K562 (cell line): Measurements from ENCODE around the gene LIG3. TPM values are rescaled to one million over a fixed set of nuclear protein-coding genes. Genes with fewer than 3 reads are reported as not detected.

Experiments used
- CBX5 ChIP-seq: IDR thresholded peaks from 2 replicates; pipeline ENCODE4 v1.6.1; 2014; ENCODE audit warnings: low read depth, borderline replicate concordance
- CC2D1A ChIP-seq: fragments of 450-650 bp; IDR thresholded peaks from 2 replicates; pipeline ENCODE4 v1.6.1; 2017; ENCODE audit warnings: mild to moderate bottlenecking
- ETV1 ChIP-seq: fragments of 450-650 bp; conservative IDR thresholded peaks from 2 replicates; pipeline ENCODE4 v1.6.1; 2016; ENCODE audit warnings: missing genetic modification characterization, control low read depth, low read depth, missing compliant biosample characterization
- GTF2E2 ChIP-seq: fragments of 200-800 bp; sonication (Bioruptor generic); IDR thresholded peaks from 2 replicates; pipeline ENCODE4 v1.6.1; 2016; ENCODE audit warnings: missing genetic modification characterization, missing compliant biosample characterization
- HDAC2 ChIP-seq: fragments of 450-650 bp; IDR thresholded peaks from 2 replicates; pipeline ENCODE4 v1.6.1; 2016; ENCODE audit warnings: mild to moderate bottlenecking
- KHSRP ChIP-seq: fragments of 450-650 bp; IDR thresholded peaks from 2 replicates; pipeline ENCODE4 v1.6.1; 2017
- MNT ChIP-seq, 2 experiments: fragments of 450-650 bp; conservative IDR thresholded peaks; 2 replicates each; pipeline ENCODE4 v1.6.1; 2017; ENCODE audit warnings: mild to moderate bottlenecking in 2 of 2, moderate library complexity in 2 of 2
- SMARCC2 ChIP-seq: fragments of 450-650 bp; IDR thresholded peaks from 2 replicates; pipeline ENCODE4 v1.6.1; 2017; ENCODE audit warnings: antibody characterized with exemption, moderate library complexity, mild to moderate bottlenecking, low read depth
- SMARCE1 ChIP-seq: fragments of 450-650 bp; IDR thresholded peaks from 2 replicates; pipeline ENCODE4 v1.7.1; 2016; ENCODE audit warnings: mild to moderate bottlenecking
- TEAD4 ChIP-seq, 2 experiments: sonication (generic) in 1 of 2; formaldehyde crosslinking in 1 of 2; IDR thresholded peaks; 2 replicates each; pipeline versions ENCODE4 v1.6.1 to v1.8.0; 2012 to 2022; ENCODE audit warnings: borderline replicate concordance in 1 of 2, inconsistent platforms in 1 of 2, low read length in 1 of 2, mild to moderate bottlenecking in 1 of 2, missing genetic modification reagents in 1 of 2
- XRCC3 ChIP-seq: fragments of 450-650 bp; IDR thresholded peaks from 2 replicates; pipeline ENCODE4 v1.6.1; 2017; ENCODE audit warnings: mild to moderate bottlenecking, moderate library complexity
- ZEB2 ChIP-seq: fragments of 450-650 bp; IDR thresholded peaks from 2 replicates; pipeline ENCODE4 v1.6.1; 2016
- ZNF124 ChIP-seq: sonication (generic); formaldehyde crosslinking; IDR thresholded peaks from 2 replicates; pipeline ENCODE4 v1.8.1; 2022; ENCODE audit warnings: missing genetic modification reagents
- ZNF224 ChIP-seq: sonication (generic); formaldehyde crosslinking; IDR thresholded peaks from 2 replicates; pipeline ENCODE4 v1.8.0; 2022; ENCODE audit warnings: mild to moderate bottlenecking, missing genetic modification reagents
- ZNF311 ChIP-seq: fragments of 250-450 bp; sonication (Bioruptor Pico); IDR thresholded peaks from 2 replicates; pipeline ENCODE4 v1.4.0; 2020; ENCODE audit warnings: mild to moderate bottlenecking, moderate library complexity
- ZNF347 ChIP-seq: fragments of 450-650 bp; formaldehyde crosslinking; IDR thresholded peaks from 2 replicates; pipeline ENCODE4 v1.4.0; 2020; ENCODE audit warnings: low read depth, mild to moderate bottlenecking, moderate library complexity
- ZNF699 ChIP-seq: fragments of 250-450 bp; sonication (Bioruptor Pico); IDR thresholded peaks from 2 replicates; pipeline ENCODE4 v1.8.0; 2021; ENCODE audit warnings: mild to moderate bottlenecking, moderate library complexity; ENCODE audit not compliant: insufficient replicate concordance
- ZNF79 ChIP-seq: fragments of 250-450 bp; sonication (Bioruptor Pico); IDR thresholded peaks from 2 replicates; pipeline ENCODE4 v1.4.0; 2020; ENCODE audit warnings: low read depth, mild to moderate bottlenecking, moderate library complexity
- polyA plus RNA-seq, 8 experiments: library from polyadenylated mRNA; depleted of rRNA in 4 of 8; stranded (reverse) in 5 of 8; unstranded in 3 of 8; fragments of >200 nt; fragmentation: Nextera tagmentation in 2 of 8; fragmentation: Illumina TruSeq in 1 of 8; extraction: Ambion mirVana in 2 of 8; extraction: Trizol in 1 of 8; gene quantifications; 2 replicates each; pipeline versions ENCODE4 v1.2.1 to v1.2.3, GENCODE V29; 2011 to 2014; ENCODE audit warnings: inconsistent platforms in 1 of 8, missing spikeins in 1 of 8
- total RNA-seq, 7 experiments: library from RNA; depleted of rRNA in 6 of 7; stranded (reverse); fragments of >200 nt in 6 of 7; fragmentation: Illumina TruSeq in 2 of 7; extraction: Trizol in 2 of 7; gene quantifications; 2 replicates each; pipeline versions ENCODE4 v1.2.1 to v1.2.3, GENCODE V29; 2011 to 2021; ENCODE audit warnings: low replicate concordance in 1 of 7
- TF ChIP-seq, protein P1 (sequence below): sonication (generic); formaldehyde crosslinking; IDR thresholded peaks from 2 replicates; pipeline ENCODE4 v1.8.1; 2023; ENCODE audit warnings: mild to moderate bottlenecking, missing genetic modification reagents
- TF ChIP-seq, protein P2 (sequence below): fragments of 200-800 bp; sonication (Bioruptor generic); IDR thresholded peaks from 2 replicates; pipeline ENCODE4 v1.6.1; 2017; ENCODE audit warnings: missing genetic modification characterization, missing compliant biosample characterization
- TF ChIP-seq, protein P3 (sequence below), 2 experiments: fragments of 450-650 bp in 1 of 2; sonication (generic) in 1 of 2; formaldehyde crosslinking; conservative IDR thresholded peaks; 2 replicates each; pipeline versions ENCODE4 v1.4.0 to v1.8.1; 2020 to 2022; ENCODE audit warnings: mild to moderate bottlenecking in 1 of 2, missing genetic modification reagents in 1 of 2
- TF ChIP-seq, protein P4 (sequence below): conservative IDR thresholded peaks from 2 replicates; pipeline ENCODE4 v1.6.1; 2011; ENCODE audit warnings: low read depth, mild to moderate bottlenecking, low read length; ENCODE audit not compliant: control insufficient read depth
- TF ChIP-seq, protein P5 (sequence below): sonication (generic); formaldehyde crosslinking; IDR thresholded peaks from 2 replicates; pipeline ENCODE4 v1.8.0; 2022; ENCODE audit warnings: missing genetic modification reagents, mild to moderate bottlenecking, moderate library complexity, borderline replicate concordance

The LIG3 gene
- total and polyA plus RNA-seq, 9 of the 15 experiments (the other 6 are each of a cell fraction or from before 2014, with no cell fraction given) = 7.6 to 75.0 (median 43.0) TPM

- TF ChIP-seq, protein P1, sequence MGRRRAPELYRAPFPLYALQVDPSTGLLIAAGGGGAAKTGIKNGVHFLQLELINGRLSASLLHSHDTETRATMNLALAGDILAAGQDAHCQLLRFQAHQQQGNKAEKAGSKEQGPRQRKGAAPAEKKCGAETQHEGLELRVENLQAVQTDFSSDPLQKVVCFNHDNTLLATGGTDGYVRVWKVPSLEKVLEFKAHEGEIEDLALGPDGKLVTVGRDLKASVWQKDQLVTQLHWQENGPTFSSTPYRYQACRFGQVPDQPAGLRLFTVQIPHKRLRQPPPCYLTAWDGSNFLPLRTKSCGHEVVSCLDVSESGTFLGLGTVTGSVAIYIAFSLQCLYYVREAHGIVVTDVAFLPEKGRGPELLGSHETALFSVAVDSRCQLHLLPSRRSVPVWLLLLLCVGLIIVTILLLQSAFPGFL (CRISPR knock-in tag) = no peak
- TF ChIP-seq MNT (conservative IDR thresholded peaks at IDR 0.05) (peak; percentile 33 to 66; a peak in 3 of 4 replicates), ZNF224 (CRISPR knock-in tag) (no peak), ZNF347 (CRISPR knock-in tag) (no peak), ZNF311 (CRISPR knock-in tag) (0 out of 2 replicates have a peak, but pooled peaks have one; percentile 4), ZNF79 (CRISPR knock-in tag) (no peak), KHSRP (no peak), ZNF699 (CRISPR knock-in tag) (no peak), SMARCC2 (no peak), ZEB2 (0 out of 2 replicates have a peak, but pooled peaks have one; percentile 51), ETV1 (tag) (peak; percentile 87), HDAC2 (no peak), SMARCE1 (peak; percentile 74), XRCC3 (no peak), GTF2E2 (tag) (no peak), TEAD4 (IDR thresholded peaks at IDR 0.05; ENCODE audit: low read length) (no peak), TEAD4 (CRISPR knock-in tag; IDR thresholded peaks at IDR 0.05; ENCODE audit: borderline replicate concordance) (no peak), CC2D1A (no peak), ZNF124 (CRISPR knock-in tag) (no peak), CBX5 (no peak)
- TF ChIP-seq, protein P2, sequence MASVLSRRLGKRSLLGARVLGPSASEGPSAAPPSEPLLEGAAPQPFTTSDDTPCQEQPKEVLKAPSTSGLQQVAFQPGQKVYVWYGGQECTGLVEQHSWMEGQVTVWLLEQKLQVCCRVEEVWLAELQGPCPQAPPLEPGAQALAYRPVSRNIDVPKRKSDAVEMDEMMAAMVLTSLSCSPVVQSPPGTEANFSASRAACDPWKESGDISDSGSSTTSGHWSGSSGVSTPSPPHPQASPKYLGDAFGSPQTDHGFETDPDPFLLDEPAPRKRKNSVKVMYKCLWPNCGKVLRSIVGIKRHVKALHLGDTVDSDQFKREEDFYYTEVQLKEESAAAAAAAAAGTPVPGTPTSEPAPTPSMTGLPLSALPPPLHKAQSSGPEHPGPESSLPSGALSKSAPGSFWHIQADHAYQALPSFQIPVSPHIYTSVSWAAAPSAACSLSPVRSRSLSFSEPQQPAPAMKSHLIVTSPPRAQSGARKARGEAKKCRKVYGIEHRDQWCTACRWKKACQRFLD = peak; percentile 51; the same call in 1 of the 2 replicates
- TF ChIP-seq, protein P3, sequence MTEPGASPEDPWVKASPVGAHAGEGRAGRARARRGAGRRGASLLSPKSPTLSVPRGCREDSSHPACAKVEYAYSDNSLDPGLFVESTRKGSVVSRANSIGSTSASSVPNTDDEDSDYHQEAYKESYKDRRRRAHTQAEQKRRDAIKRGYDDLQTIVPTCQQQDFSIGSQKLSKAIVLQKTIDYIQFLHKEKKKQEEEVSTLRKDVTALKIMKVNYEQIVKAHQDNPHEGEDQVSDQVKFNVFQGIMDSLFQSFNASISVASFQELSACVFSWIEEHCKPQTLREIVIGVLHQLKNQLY (CRISPR knock-in tag; conservative IDR thresholded peaks at IDR 0.05) = no peak
- TF ChIP-seq, protein P4, sequence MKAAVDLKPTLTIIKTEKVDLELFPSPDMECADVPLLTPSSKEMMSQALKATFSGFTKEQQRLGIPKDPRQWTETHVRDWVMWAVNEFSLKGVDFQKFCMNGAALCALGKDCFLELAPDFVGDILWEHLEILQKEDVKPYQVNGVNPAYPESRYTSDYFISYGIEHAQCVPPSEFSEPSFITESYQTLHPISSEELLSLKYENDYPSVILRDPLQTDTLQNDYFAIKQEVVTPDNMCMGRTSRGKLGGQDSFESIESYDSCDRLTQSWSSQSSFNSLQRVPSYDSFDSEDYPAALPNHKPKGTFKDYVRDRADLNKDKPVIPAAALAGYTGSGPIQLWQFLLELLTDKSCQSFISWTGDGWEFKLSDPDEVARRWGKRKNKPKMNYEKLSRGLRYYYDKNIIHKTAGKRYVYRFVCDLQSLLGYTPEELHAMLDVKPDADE = no peak
- TF ChIP-seq, protein P5, sequence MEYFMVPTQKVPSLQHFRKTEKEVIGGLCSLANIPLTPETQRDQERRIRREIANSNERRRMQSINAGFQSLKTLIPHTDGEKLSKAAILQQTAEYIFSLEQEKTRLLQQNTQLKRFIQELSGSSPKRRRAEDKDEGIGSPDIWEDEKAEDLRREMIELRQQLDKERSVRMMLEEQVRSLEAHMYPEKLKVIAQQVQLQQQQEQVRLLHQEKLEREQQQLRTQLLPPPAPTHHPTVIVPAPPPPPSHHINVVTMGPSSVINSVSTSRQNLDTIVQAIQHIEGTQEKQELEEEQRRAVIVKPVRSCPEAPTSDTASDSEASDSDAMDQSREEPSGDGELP (CRISPR knock-in tag) = no peak
Observed at GRCh38 chr17:35051183-35051578, 70.9 kb downstream of the LIG3 start (continued).
